ENCODE measurements around the gene TFPI2.
"Not testable (repeated sequence)": the region's sequence is repeated elsewhere in the genome, so short reads cannot be mapped to it uniquely, and the experiment has no call there.

DNA sequence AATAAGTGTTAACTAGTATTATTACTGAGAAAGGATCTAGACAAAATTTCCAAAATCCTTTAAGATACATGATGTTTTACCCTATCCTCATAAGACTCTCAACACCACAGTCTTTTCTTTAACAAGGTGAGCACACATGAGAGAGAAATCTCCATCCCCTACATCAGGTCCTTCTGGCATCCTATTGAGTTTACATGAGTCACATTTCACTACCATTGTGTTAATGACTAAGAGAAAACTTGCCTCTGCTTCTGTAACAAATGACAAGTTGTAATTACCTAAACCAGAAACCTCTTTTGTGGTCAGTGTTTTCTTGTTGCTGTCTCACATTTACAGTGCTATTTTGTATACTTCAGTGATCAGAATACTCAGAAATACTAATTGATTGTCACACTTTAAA, 21.1 kb upstream of the TFPI2 start:
- not testable (repeated sequence) for TF ChIP-seq CTCF, POLR2AphosphoS5 (IDR thresholded peaks at IDR 0.05)

Data from stomach (tissue), 4 donors.